ENCODE data around the gene CDC42EP4.
"Not testable (repeated sequence)": the region's sequence is repeated elsewhere in the genome, so short reads cannot be mapped to it uniquely, and the experiment has no call there.

The CDC42EP4 gene

GRCh38 chr17:73278465-73279453, 33.0 kb downstream of the CDC42EP4 start:
- TF ChIP-seq ZNF274 (IDR thresholded peaks at IDR 0.05; ENCODE audit: low read depth, low read length) = no peak

GRCh38 chr17:73278049-73278464, 33.7 kb downstream of the CDC42EP4 start:
- H3K4me3 ChIP-seq (ENCODE audit: low read length) = no peak overlapping the region
- TF ChIP-seq ZNF274 (IDR thresholded peaks at IDR 0.05; ENCODE audit: low read depth, low read length) = no peak

More at GRCh38 chr17:73278465-73279453, 33.0 kb downstream of the CDC42EP4 start:
- no peak overlapping the region for H3K4me3 ChIP-seq (ENCODE audit: low read length)

GRCh38 chr17:73274490-73274889, 37.3 kb downstream of the CDC42EP4 start:
- no peak overlapping the region for H3K4me3 ChIP-seq (ENCODE audit: low read length)
- no peak for TF ChIP-seq ZNF274 (IDR thresholded peaks at IDR 0.05; ENCODE audit: low read depth, low read length)

GRCh38 chr17:73272906-73273218, 38.9 kb downstream of the CDC42EP4 start:
- H3K4me3 ChIP-seq (ENCODE audit: low read length) = no peak overlapping the region
- TF ChIP-seq ZNF274 (IDR thresholded peaks at IDR 0.05; ENCODE audit: low read depth, low read length) = no peak

GRCh38 chr17:73271072-73271471, 40.7 kb downstream of the CDC42EP4 start:
- no peak for TF ChIP-seq ZNF274 (IDR thresholded peaks at IDR 0.05; ENCODE audit: low read depth, low read length)
- H3K4me3 ChIP-seq (ENCODE audit: low read length) = no peak overlapping the region

GRCh38 chr17:73269791-73270190, 42.0 kb downstream of the CDC42EP4 start:
- no peak overlapping the region for H3K4me3 ChIP-seq (ENCODE audit: low read length)
- TF ChIP-seq ZNF274 (IDR thresholded peaks at IDR 0.05; ENCODE audit: low read depth, low read length) = no peak

GRCh38 chr17:73269329-73269615, 42.5 kb downstream of the CDC42EP4 start:
- H3K4me3 ChIP-seq (ENCODE audit: low read length) = no peak overlapping the region
- no peak for TF ChIP-seq ZNF274 (IDR thresholded peaks at IDR 0.05; ENCODE audit: low read depth, low read length)

GRCh38 chr17:73268582-73269328, 43.0 kb downstream of the CDC42EP4 start:
- no peak for TF ChIP-seq ZNF274 (IDR thresholded peaks at IDR 0.05; ENCODE audit: low read depth, low read length)
- no peak overlapping the region for H3K4me3 ChIP-seq (ENCODE audit: low read length)

GRCh38 chr17:73267648-73268537, 43.9 kb downstream of the CDC42EP4 start:
- TF ChIP-seq ZNF274 (IDR thresholded peaks at IDR 0.05; ENCODE audit: low read depth, low read length) = no peak
- no peak overlapping the region for H3K4me3 ChIP-seq (ENCODE audit: low read length)

- TF ChIP-seq ZNF274 (IDR thresholded peaks at IDR 0.05; ENCODE audit: low read depth, low read length) = no peak
- H3K4me3 ChIP-seq (ENCODE audit: low read length) = no peak overlapping the region
These were observed 45.0 kb downstream of the CDC42EP4 start for GRCh38 chr17:73266796-73267195.

- no peak overlapping the region for H3K4me3 ChIP-seq (ENCODE audit: low read length)
- no peak for TF ChIP-seq ZNF274 (IDR thresholded peaks at IDR 0.05; ENCODE audit: low read depth, low read length)
These were observed 45.9 kb downstream of the CDC42EP4 start for GRCh38 chr17:73265646-73266640.

- H3K4me3 ChIP-seq (ENCODE audit: low read length) = not testable (repeated sequence)
These were observed 47.4 kb downstream of the CDC42EP4 start for GRCh38 chr17:73264448-73264847.

All from GM08714 (cell line).